Glutamatergic neuron (in vitro differentiated cells): ENCODE results near the gene HYDIN. TPM values are rescaled to one million over a fixed set of nuclear protein-coding genes. Genes with fewer than 3 reads are reported as not detected.
A peak's percentile ranks its signal among the peaks of the same experiment; 100 is the strongest.

Experiments used
- DNase-seq: peaks from one replicate; pipeline ENCODE4 v3.0.0; 2022
- H3K27ac Mint-ChIP-seq: one replicate; pipeline ENCODE4 v1.8.0; 2020; ENCODE audit warnings: mild to moderate bottlenecking, mixed read lengths, inconsistent platforms; ENCODE audit not compliant: unreplicated experiment
- H3K27me3 Mint-ChIP-seq: one replicate; pipeline ENCODE4 v1.8.0; 2020; ENCODE audit warnings: mild to moderate bottlenecking, moderate library complexity, mixed read lengths, inconsistent platforms; ENCODE audit not compliant: unreplicated experiment
- H3K36me3 Mint-ChIP-seq: one replicate; pipeline ENCODE4 v1.8.0; 2020; ENCODE audit warnings: mild to moderate bottlenecking, mixed read lengths, inconsistent platforms; ENCODE audit not compliant: unreplicated experiment
- H3K4me1 Mint-ChIP-seq: one replicate; pipeline ENCODE4 v1.8.0; 2020; ENCODE audit warnings: mild to moderate bottlenecking, low read depth, mixed read lengths, inconsistent platforms; ENCODE audit not compliant: unreplicated experiment
- H3K4me3 Mint-ChIP-seq: one replicate; pipeline ENCODE4 v1.8.0; 2020; ENCODE audit warnings: mild to moderate bottlenecking, mixed read lengths, inconsistent platforms; ENCODE audit not compliant: unreplicated experiment
- H3K9me3 Mint-ChIP-seq: one replicate; pipeline ENCODE4 v1.8.0; 2020; ENCODE audit warnings: mild to moderate bottlenecking, moderate library complexity, mixed read lengths, inconsistent platforms; ENCODE audit not compliant: unreplicated experiment
- CTCF ChIP-seq: fragments of 200-600 bp; sonication (generic); IDR thresholded peaks from one replicate; pipeline ENCODE4 v1.5.0; 2021; ENCODE audit not compliant: partially characterized antibody, unreplicated experiment
- total RNA-seq: library from RNA; stranded (reverse); fragmentation: NEBNext Ultra II Directional; extraction: Animal tissue kit (Norgen Biotek cat#: 25700); gene quantifications from one replicate; pipeline ENCODE4 v1.2.1, GENCODE V29; 2021; ENCODE audit not compliant: unreplicated experiment

The HYDIN gene
- total RNA-seq, 1 donor from 2014 or later = 7.0 TPM

GRCh38 chr16:70760221-70760620, 470.3 kb downstream of the HYDIN start:
- H3K27me3 Mint-ChIP-seq = peaks cover 6% of the 10 kb centered on the region
- TF ChIP-seq CTCF = no peak
- H3K9me3 Mint-ChIP-seq = peaks cover 6% of the 10 kb centered on the region
- no peak overlapping the region for H3K4me3 Mint-ChIP-seq
- peaks cover 1% of the 10 kb centered on the region for H3K4me1 Mint-ChIP-seq
- DNase-seq = no peak
- H3K27ac Mint-ChIP-seq = no peak overlapping the region
- H3K36me3 Mint-ChIP-seq = peaks cover 13% of the 10 kb centered on the region

GRCh38 chr16:70759666-70760065, 470.9 kb downstream of the HYDIN start:
- no peak for DNase-seq
- H3K27me3 Mint-ChIP-seq = peaks cover 7% of the 10 kb centered on the region
- H3K4me3 Mint-ChIP-seq = no peak overlapping the region
- TF ChIP-seq CTCF = no peak
- H3K36me3 Mint-ChIP-seq = peaks cover 13% of the 10 kb centered on the region
- peaks cover 1% of the 10 kb centered on the region for H3K4me1 Mint-ChIP-seq
- no peak overlapping the region for H3K27ac Mint-ChIP-seq
- H3K9me3 Mint-ChIP-seq = peaks cover 6% of the 10 kb centered on the region

- no peak overlapping the region for H3K4me3 Mint-ChIP-seq
- H3K36me3 Mint-ChIP-seq = peaks cover 13% of the 10 kb centered on the region
- H3K4me1 Mint-ChIP-seq = peaks cover 1% of the 10 kb centered on the region
- H3K27ac Mint-ChIP-seq = peak overlapping the region; percentile 29
- no peak for TF ChIP-seq CTCF
- no peak for DNase-seq
- peaks cover 6% of the 10 kb centered on the region for H3K9me3 Mint-ChIP-seq
- peaks cover 7% of the 10 kb centered on the region for H3K27me3 Mint-ChIP-seq
These were observed 471.7 kb downstream of the HYDIN start for GRCh38 chr16:70758786-70759185.

Other genes with a start within 250 kb of the HYDIN start
- gene CMTR2, start 58.7 kb upstream of the HYDIN start, total RNA-seq = 14.7 TPM
- gene CALB2, start 128.0 kb upstream of the HYDIN start, total RNA-seq = 0.39 TPM
- not detected for gene TLE7, start 211.3 kb upstream of the HYDIN start, total RNA-seq
- gene ZNF23, start 231.5 kb upstream of the HYDIN start, total RNA-seq = 17.3 TPM